ENCODE data around the gene NELFB.

NELFB gene

GRCh38 chr9:137317718-137318511 is 62.8 kb downstream of the NELFB start:
- DNase-seq (ENCODE audit: low read depth), result no peak
- TF ChIP-seq CTCF (conservative IDR thresholded peaks at IDR 0.05; ENCODE audit: control insufficient read depth, insufficient read depth, low read depth, low read length), result no peak
- no peak overlapping the region for H3K4me3 ChIP-seq (ENCODE audit: control insufficient read depth, low read depth, low read length)

- TF ChIP-seq CTCF (conservative IDR thresholded peaks at IDR 0.05; ENCODE audit: control insufficient read depth, insufficient read depth, low read depth, low read length), result no peak
- H3K4me3 ChIP-seq (ENCODE audit: control insufficient read depth, low read depth, low read length), result no peak overlapping the region
- no peak for DNase-seq (ENCODE audit: low read depth)
Measured at GRCh38 chr9:137318602-137319001, 63.5 kb downstream of the NELFB start.

- H3K4me3 ChIP-seq (ENCODE audit: control insufficient read depth, low read depth, low read length), result no peak overlapping the region
- peak; percentile 7 for TF ChIP-seq CTCF (conservative IDR thresholded peaks at IDR 0.05; ENCODE audit: control insufficient read depth, insufficient read depth, low read depth, low read length)
- peak; percentile 39 for DNase-seq (ENCODE audit: low read depth)
Measured at GRCh38 chr9:137319011-137319738, 64.0 kb downstream of the NELFB start.

- DNase-seq (ENCODE audit: low read depth), result no peak
- no peak for TF ChIP-seq CTCF (conservative IDR thresholded peaks at IDR 0.05; ENCODE audit: control insufficient read depth, insufficient read depth, low read depth, low read length)
Measured at GRCh38 chr9:137319739-137320551, 64.8 kb downstream of the NELFB start.

GRCh38 chr9:137320555-137321384 is 65.6 kb downstream of the NELFB start:
- no peak for DNase-seq (ENCODE audit: low read depth)
- no peak for TF ChIP-seq CTCF (conservative IDR thresholded peaks at IDR 0.05; ENCODE audit: control insufficient read depth, insufficient read depth, low read depth, low read length)
- H3K4me3 ChIP-seq (ENCODE audit: control insufficient read depth, low read depth, low read length), result no peak overlapping the region

More at GRCh38 chr9:137319739-137320551, 64.8 kb downstream of the NELFB start:
- H3K4me3 ChIP-seq (ENCODE audit: control insufficient read depth, low read depth, low read length), result no peak overlapping the region

All from fibroblast of mammary gland (primary cell).